IPS-11a (cell line): Measurements from ENCODE around the gene DBN1.

ENCODE experiments used
- H3K4me3 ChIP-seq: one replicate; pipeline ENCODE4 v1.5.1; 2013; ENCODE audit warnings: low read depth, low read length, control low read depth

The DBN1 gene

GRCh38 chr5:177410575-177410974 lies 62.9 kb downstream of the DBN1 start:
- no peak overlapping the region for H3K4me3 ChIP-seq

- H3K4me3 ChIP-seq = no peak within 1 kb of the TSS
These were observed 64.2 kb downstream of the DBN1 start, which contains the start of gene F12 for GRCh38 chr5:177409043-177409801. Gene F12, minus strand, starts transcription at chr5:177409564. Its CDS starts 37 bp downstream, at chr5:177409527.
